IMR-90 (cell line): ENCODE data around the gene RHOT2. TPM values are rescaled to one million over a fixed set of nuclear protein-coding genes. Genes with fewer than 3 reads are reported as not detected.

Experiments
- ATAC-seq: fragments of 200-7000 bp; cut with Tn5 transposase; 2 replicates; pipeline ENCODE4 v1.9.1; 2020; ENCODE audit warnings: low read depth, mild to moderate bottlenecking, moderate library complexity
- BruUV-seq: library from RNA; stranded (reverse); fragments of 400-500 nt; replicated peaks from 2 replicates; lab custom pipeline; 2021; lab: Mats Ljungman, UMichigan
- CTCF ChIA-PET: fragments of 300-600 bp; formaldehyde crosslinking; extraction: SDS; loops from one replicate; lab custom pipeline; 2021; ENCODE audit warnings: antibody characterized with exemption; lab: Yijun Ruan, JAX
- POLR2A ChIA-PET: fragments of 300-600 bp; sonication (Branson Sonifier 250); formaldehyde crosslinking; loops from one replicate; lab custom pipeline; 2022; ENCODE audit warnings: antibody characterized with exemption; ENCODE audit not compliant: unreplicated experiment; lab: Charles Lee
- DNase-seq: peaks from one replicate; pipeline ENCODE4 v3.0.0; 2013
- H2AFZ ChIP-seq: replicated peaks from 2 replicates; pipeline ENCODE3; 2013; ENCODE audit warnings: low read length, mild to moderate bottlenecking; ENCODE audit not compliant: poor library complexity
- H2AK5ac ChIP-seq: 2 replicates; pipeline ENCODE4 v1.6.1; 2013; ENCODE audit warnings: low read depth, low read length, inconsistent platforms
- H2AK9ac ChIP-seq: replicated peaks from 2 replicates; pipeline ENCODE3; 2013; ENCODE audit warnings: mild to moderate bottlenecking, low read depth, low read length, moderate library complexity; ENCODE audit not compliant: poor library complexity
- H2BK120ac ChIP-seq: 2 replicates; pipeline ENCODE4 v1.6.1; 2013; ENCODE audit warnings: low read depth, low read length, inconsistent platforms
- H2BK15ac ChIP-seq: 3 replicates; pipeline ENCODE4 v1.6.1; 2013; ENCODE audit warnings: low read depth, low read length, inconsistent platforms
- H2BK20ac ChIP-seq: 2 replicates; pipeline ENCODE4 v1.6.1; 2013; ENCODE audit warnings: low read depth, mild to moderate bottlenecking, inconsistent platforms, low read length, moderate library complexity
- H2BK5ac ChIP-seq: 2 replicates; pipeline ENCODE4 v1.6.1; 2013; ENCODE audit warnings: mild to moderate bottlenecking, low read depth, low read length, inconsistent platforms; ENCODE audit not compliant: poor library complexity, severe bottlenecking
- H3K14ac ChIP-seq: replicated peaks from 2 replicates; pipeline ENCODE4 v1.6.1; 2013; ENCODE audit warnings: low read depth, low read length, inconsistent platforms
- H3K18ac ChIP-seq: 2 replicates; pipeline ENCODE4 v1.6.1; 2013; ENCODE audit warnings: low read depth, low read length, control low read depth
- H3K23ac ChIP-seq: 2 replicates; pipeline ENCODE4 v1.6.1; 2013; ENCODE audit warnings: low read depth, low read length, inconsistent platforms
- H3K27ac ChIP-seq: 2 replicates; pipeline ENCODE4 v1.5.1; 2013; ENCODE audit warnings: mild to moderate bottlenecking, control low read depth, low read length; ENCODE audit not compliant: insufficient read depth
- H3K27me3 ChIP-seq: 2 replicates; pipeline ENCODE4 v1.6.1; 2013; ENCODE audit warnings: low read length; ENCODE audit not compliant: control insufficient read depth, insufficient read depth
- H3K36me3 ChIP-seq: 2 replicates; pipeline ENCODE4 v1.6.1; 2013; ENCODE audit warnings: low read length, mixed read lengths; ENCODE audit not compliant: control insufficient read depth, insufficient read depth
- H3K4ac ChIP-seq: 2 replicates; pipeline ENCODE4 v1.6.1; 2013; ENCODE audit warnings: low read depth, low read length, inconsistent platforms
- H3K4me1 ChIP-seq: 2 replicates; pipeline ENCODE4 v1.6.1; 2013; ENCODE audit warnings: low read length, mixed read lengths; ENCODE audit not compliant: control insufficient read depth, insufficient read depth
- H3K4me2 ChIP-seq: 2 replicates; pipeline ENCODE4 v1.6.1; 2013; ENCODE audit warnings: low read depth, mild to moderate bottlenecking, control low read depth, low read length, moderate library complexity
- H3K4me3 ChIP-seq: 2 replicates; pipeline ENCODE4 v1.5.1; 2013; ENCODE audit warnings: low read depth, mild to moderate bottlenecking, control low read depth, low read length, moderate library complexity; ENCODE audit not compliant: insufficient read depth
- H3K56ac ChIP-seq: 2 replicates; pipeline ENCODE4 v1.6.1; 2013; ENCODE audit warnings: low read length, inconsistent platforms; ENCODE audit not compliant: insufficient read depth; ENCODE audit errors: extremely low read depth
- H3K79me1 ChIP-seq, 2 experiments: 2 replicates each; pipeline ENCODE4 v1.6.1; 2013; ENCODE audit warnings: low read length in 2 of 2, inconsistent platforms in 1 of 2, low read depth in 1 of 2
- H3K9ac ChIP-seq: 2 replicates; pipeline ENCODE4 v1.6.1; 2013; ENCODE audit warnings: low read depth, low read length, control low read depth
- H3K9me1 ChIP-seq: 2 replicates; pipeline ENCODE4 v1.6.1; 2013; ENCODE audit warnings: low read length, inconsistent platforms; ENCODE audit not compliant: insufficient read depth
- H3K9me3 ChIP-seq: 2 replicates; pipeline ENCODE4 v1.6.1; 2013; ENCODE audit warnings: low read length; ENCODE audit not compliant: control insufficient read depth, insufficient read depth
- H4K20me1 ChIP-seq: 2 replicates; pipeline ENCODE4 v1.6.1; 2013; ENCODE audit warnings: low read length, inconsistent platforms; ENCODE audit not compliant: insufficient read depth
- H4K5ac ChIP-seq: 2 replicates; pipeline ENCODE4 v1.6.1; 2013; ENCODE audit warnings: mild to moderate bottlenecking, low read depth, low read length, control low read depth
- H4K8ac ChIP-seq, 2 experiments: 2 replicates each; pipeline ENCODE4 v1.6.1; 2013; ENCODE audit warnings: low read depth in 2 of 2, low read length in 2 of 2, control low read depth in 1 of 2, inconsistent platforms in 1 of 2
- H4K91ac ChIP-seq: 2 replicates; pipeline ENCODE4 v1.6.1; 2013; ENCODE audit warnings: low read depth, low read length, inconsistent platforms; ENCODE audit not compliant: insufficient read depth
- BHLHE40 ChIP-seq: fragments of 150-350 bp; IDR thresholded peaks from 2 replicates; pipeline ENCODE4 v1.6.1; 2016; ENCODE audit warnings: mild to moderate bottlenecking, low read depth, low read length
- CEBPB ChIP-seq: IDR thresholded peaks from 2 replicates; pipeline ENCODE4 v1.6.1; 2012; ENCODE audit warnings: low read depth, low read length, improper control_type of control experiment
- CHD1 ChIP-seq: IDR thresholded peaks from 2 replicates; pipeline ENCODE4 v1.6.1; 2012; ENCODE audit warnings: low read depth, low read length, improper control_type of control experiment
- FOS ChIP-seq: fragments of 150-350 bp; IDR thresholded peaks from 2 replicates; pipeline ENCODE4 v1.6.1; 2016; ENCODE audit warnings: low read depth, low read length
- MAFK ChIP-seq: IDR thresholded peaks from 2 replicates; pipeline ENCODE4 v1.6.1; 2012; ENCODE audit warnings: low read depth, low read length, improper control_type of control experiment
- MAZ ChIP-seq: IDR thresholded peaks from 2 replicates; pipeline ENCODE4 v1.6.1; 2012; ENCODE audit warnings: low read depth, mild to moderate bottlenecking, low read length, improper control_type of control experiment, moderate library complexity, borderline replicate concordance
- MXI1 ChIP-seq: IDR thresholded peaks from 2 replicates; pipeline ENCODE4 v1.6.1; 2012; ENCODE audit warnings: low read depth, mild to moderate bottlenecking, low read length, moderate library complexity, borderline replicate concordance
- NFE2L2 ChIP-seq: fragments of 150-350 bp; IDR thresholded peaks from 2 replicates; pipeline ENCODE4 v1.6.1; 2016; ENCODE audit warnings: low read depth, mild to moderate bottlenecking, low read length
- POLR2A ChIP-seq: IDR thresholded peaks from 2 replicates; pipeline ENCODE4 v1.6.1; 2012; ENCODE audit warnings: mild to moderate bottlenecking, low read depth, low read length
- RAD21 ChIP-seq: IDR thresholded peaks from 2 replicates; pipeline ENCODE4 v1.6.1; 2012; ENCODE audit warnings: low read length, improper control_type of control experiment
- RFX5 ChIP-seq: IDR thresholded peaks from 2 replicates; pipeline ENCODE4 v1.8.0; 2012; ENCODE audit warnings: low read depth, mild to moderate bottlenecking, low read length, moderate library complexity
- SMC3 ChIP-seq: fragments of 150-350 bp; IDR thresholded peaks from 2 replicates; pipeline ENCODE4 v1.6.1; 2016; ENCODE audit warnings: low read depth, mild to moderate bottlenecking, antibody characterized with exemption, low read length, moderate library complexity
- whole genome bisulfite sequencing, 2 experiments: methylation state at CpG; one replicate each; pipeline versions ENCODE4 v1.1.5 to v1.1.7; 2013; ENCODE audit warnings: missing lambda C conversion rate in 2 of 2; ENCODE audit not compliant: insufficient read length in 1 of 2; ENCODE audit errors: extremely low coverage in 2 of 2; 5-methylcytosine and 5-hydroxymethylcytosine counted together
- dilution Hi-C: fragments of 300-500 bp; cut with HindIII; formaldehyde crosslinking; loops from one replicate; pipeline ENCODE4 v1.14.3; 2018; ENCODE audit warnings: low sequenced_read_pairs; ENCODE audit not compliant: unreplicated experiment
- in situ Hi-C: fragments of 300-500 bp; cut with MboI; formaldehyde crosslinking; loops from 3 replicates; pipeline ENCODE4 v1.14.3; 2019; ENCODE audit warnings: low sequenced_read_pairs, inconsistent platforms, mixed read lengths
- intact Hi-C: fragments of 100-400 bp; cut with micrococcal nuclease; formaldehyde crosslinking; loops from 2 replicates; pipeline ENCODE4 v1.10.0; 2022
- polyA plus RNA-seq, 3 experiments: library from polyadenylated mRNA; depleted of rRNA; stranded (reverse); fragments of >200 nt; gene quantifications; 2 replicates each; pipeline ENCODE4 v1.2.3, GENCODE V29; 2012; ENCODE audit warnings: low replicate concordance in 1 of 3
- total RNA-seq: library from RNA; depleted of rRNA; stranded (reverse); fragments of >200 nt; gene quantifications from 2 replicates; pipeline ENCODE4 v1.2.3, GENCODE V29; 2012
- TF ChIP-seq, protein P1 (sequence below): conservative IDR thresholded peaks from 2 replicates; pipeline ENCODE4 v1.5.1; 2012; ENCODE audit warnings: mild to moderate bottlenecking, low read depth, low read length, improper control_type of control experiment
- TF ChIP-seq, protein P2 (sequence below): fragments of 150-350 bp; IDR thresholded peaks from 2 replicates; pipeline ENCODE4 v1.6.1; 2017; ENCODE audit warnings: mild to moderate bottlenecking, antibody characterized with exemption, low read length, low read depth
- TF ChIP-seq, protein P3 (sequence below): fragments of 150-350 bp; IDR thresholded peaks from 2 replicates; pipeline ENCODE4 v1.6.1; 2016; ENCODE audit warnings: low read depth, mild to moderate bottlenecking, low read length, moderate library complexity, borderline replicate concordance

Gene RHOT2
- total and polyA plus RNA-seq, 2 of the 4 experiments (the other 2 are of a cell fraction), result 20.3 to 181 TPM

DNA sequence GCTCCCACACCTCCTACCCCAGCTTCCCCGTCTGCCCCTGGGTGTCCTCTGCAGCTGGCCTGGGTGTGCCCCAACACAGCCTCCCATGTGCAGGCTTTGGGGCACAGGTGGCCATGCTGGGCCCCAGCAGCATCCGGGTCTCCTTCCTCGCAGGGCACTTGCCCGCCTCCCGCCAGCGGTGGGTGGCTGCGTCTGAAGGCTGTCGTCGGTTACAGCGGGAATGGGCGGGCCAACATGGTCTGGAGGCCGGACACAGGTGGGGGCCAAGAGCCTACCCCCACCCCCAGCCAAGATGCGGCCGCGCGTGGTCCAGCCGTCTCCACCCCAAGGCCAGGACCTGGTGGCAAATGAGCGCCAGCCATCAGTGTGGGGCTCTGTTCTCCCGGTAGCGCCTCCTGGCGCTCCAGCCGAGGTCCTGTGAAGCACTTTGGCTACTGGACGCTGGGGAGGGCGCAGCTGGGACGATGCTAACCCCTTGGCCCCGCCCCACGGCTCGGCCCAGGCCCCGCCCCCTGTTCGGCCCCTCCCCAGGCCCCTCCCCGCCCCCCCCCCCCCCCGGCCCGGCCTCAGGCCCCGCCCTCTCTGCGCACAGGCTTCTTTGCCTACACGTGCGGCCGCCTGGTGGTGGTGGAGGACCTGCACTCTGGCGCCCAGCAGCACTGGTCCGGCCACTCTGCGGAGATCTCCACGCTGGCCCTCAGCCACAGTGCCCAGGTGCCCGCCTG is 7.3 kb upstream of the RHOT2 start:
- H3K4me1 ChIP-seq, result peaks cover 5% of the 10 kb centered on the region
- no peak overlapping the region for H2BK5ac ChIP-seq
- CTCF ChIA-PET, result interaction anchor here (0.7 kb wide), 1 partner anchor 13 kb away, joined by 3 read pairs; no protein-coding TSS in a partner anchor
- in situ Hi-C loops, result no loop called here
- H2BK120ac ChIP-seq, result no peak overlapping the region
- H3K4ac ChIP-seq, result no peak overlapping the region
- peak overlapping the region; percentile 27; the same call in 1 of the 2 replicates for H2AK5ac ChIP-seq
- H3K27me3 ChIP-seq, result no peaks in the 10 kb centered on the region
- peak overlapping the region in 1 of 2 experiments; percentile 43; a peak in 1 of 4 replicates for H4K8ac ChIP-seq
- H4K20me1 ChIP-seq, result no peaks in the 10 kb centered on the region
- intact Hi-C loops, result loop anchor here (2.0 kb wide), 1 partner anchor 82 kb away; no protein-coding TSS in a partner anchor
- H2AFZ ChIP-seq, result peak overlapping the region; percentile 88
- H3K56ac ChIP-seq, result no peak overlapping the region
- dilution Hi-C loops, result no loop called here
- no peak overlapping the region for H3K4me3 ChIP-seq
- no peak overlapping the region for H4K91ac ChIP-seq
- H3K36me3 ChIP-seq, result peaks cover 4% of the 10 kb centered on the region
- H2BK15ac ChIP-seq, result no peak overlapping the region
- H3K4me2 ChIP-seq, result no peak overlapping the region
- BruUV-seq, result no TSS peak
- no peaks in the 10 kb centered on the region for H3K79me1 ChIP-seq
- WGBS, 2 experiments, result 43% methylated on average over 18 of the region's 43 CpGs; no CpG with 5 or more reads in 1 of the 2 experiments
- DNase-seq (peak; percentile 77), ATAC-seq (peak; percentile 96)
- no peak overlapping the region for H2BK20ac ChIP-seq
- H3K23ac ChIP-seq, result no peak overlapping the region
- POLR2A ChIA-PET, result no interaction called here
- no peak overlapping the region for H3K27ac ChIP-seq
- H3K9ac ChIP-seq, result no peak overlapping the region
- no peak overlapping the region for H4K5ac ChIP-seq
- H3K14ac ChIP-seq, result no peak overlapping the region
- peak overlapping the region; percentile 97 for H2AK9ac ChIP-seq
- no peaks in the 10 kb centered on the region for H3K9me1 ChIP-seq
- H3K9me3 ChIP-seq, result no peaks in the 10 kb centered on the region
- H3K18ac ChIP-seq, result no peak overlapping the region
- peak; percentile 23 for TF ChIP-seq RAD21
- TF ChIP-seq FOS, result no peak
- TF ChIP-seq, protein P1, sequence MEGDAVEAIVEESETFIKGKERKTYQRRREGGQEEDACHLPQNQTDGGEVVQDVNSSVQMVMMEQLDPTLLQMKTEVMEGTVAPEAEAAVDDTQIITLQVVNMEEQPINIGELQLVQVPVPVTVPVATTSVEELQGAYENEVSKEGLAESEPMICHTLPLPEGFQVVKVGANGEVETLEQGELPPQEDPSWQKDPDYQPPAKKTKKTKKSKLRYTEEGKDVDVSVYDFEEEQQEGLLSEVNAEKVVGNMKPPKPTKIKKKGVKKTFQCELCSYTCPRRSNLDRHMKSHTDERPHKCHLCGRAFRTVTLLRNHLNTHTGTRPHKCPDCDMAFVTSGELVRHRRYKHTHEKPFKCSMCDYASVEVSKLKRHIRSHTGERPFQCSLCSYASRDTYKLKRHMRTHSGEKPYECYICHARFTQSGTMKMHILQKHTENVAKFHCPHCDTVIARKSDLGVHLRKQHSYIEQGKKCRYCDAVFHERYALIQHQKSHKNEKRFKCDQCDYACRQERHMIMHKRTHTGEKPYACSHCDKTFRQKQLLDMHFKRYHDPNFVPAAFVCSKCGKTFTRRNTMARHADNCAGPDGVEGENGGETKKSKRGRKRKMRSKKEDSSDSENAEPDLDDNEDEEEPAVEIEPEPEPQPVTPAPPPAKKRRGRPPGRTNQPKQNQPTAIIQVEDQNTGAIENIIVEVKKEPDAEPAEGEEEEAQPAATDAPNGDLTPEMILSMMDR, result peak; percentile 37
- TF ChIP-seq, protein P2, sequence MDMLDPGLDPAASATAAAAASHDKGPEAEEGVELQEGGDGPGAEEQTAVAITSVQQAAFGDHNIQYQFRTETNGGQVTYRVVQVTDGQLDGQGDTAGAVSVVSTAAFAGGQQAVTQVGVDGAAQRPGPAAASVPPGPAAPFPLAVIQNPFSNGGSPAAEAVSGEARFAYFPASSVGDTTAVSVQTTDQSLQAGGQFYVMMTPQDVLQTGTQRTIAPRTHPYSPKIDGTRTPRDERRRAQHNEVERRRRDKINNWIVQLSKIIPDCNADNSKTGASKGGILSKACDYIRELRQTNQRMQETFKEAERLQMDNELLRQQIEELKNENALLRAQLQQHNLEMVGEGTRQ, result 0 out of 2 replicates have a peak, but pooled peaks have one; percentile 9
- TF ChIP-seq MAZ, result peak; percentile 61; the same call in 1 of the 2 replicates
- TF ChIP-seq BHLHE40, result peak; percentile 87
- TF ChIP-seq NFE2L2, result no peak
- TF ChIP-seq MXI1, result no peak
- no peak for TF ChIP-seq CEBPB
- no peak for TF ChIP-seq POLR2A
- TF ChIP-seq CHD1, result no peak
- TF ChIP-seq, protein P3, sequence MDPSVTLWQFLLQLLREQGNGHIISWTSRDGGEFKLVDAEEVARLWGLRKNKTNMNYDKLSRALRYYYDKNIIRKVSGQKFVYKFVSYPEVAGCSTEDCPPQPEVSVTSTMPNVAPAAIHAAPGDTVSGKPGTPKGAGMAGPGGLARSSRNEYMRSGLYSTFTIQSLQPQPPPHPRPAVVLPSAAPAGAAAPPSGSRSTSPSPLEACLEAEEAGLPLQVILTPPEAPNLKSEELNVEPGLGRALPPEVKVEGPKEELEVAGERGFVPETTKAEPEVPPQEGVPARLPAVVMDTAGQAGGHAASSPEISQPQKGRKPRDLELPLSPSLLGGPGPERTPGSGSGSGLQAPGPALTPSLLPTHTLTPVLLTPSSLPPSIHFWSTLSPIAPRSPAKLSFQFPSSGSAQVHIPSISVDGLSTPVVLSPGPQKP, result no peak
- no peak for TF ChIP-seq RFX5
- no peak for TF ChIP-seq MAFK
- peak; percentile 27; the same call in 1 of the 2 replicates for TF ChIP-seq SMC3
